Fibroblast of peridontal ligament (primary cell): ENCODE results near the gene ZNF689.
"Not testable (repeated sequence)": the region's sequence is repeated elsewhere in the genome, so short reads cannot be mapped to it uniquely, and the experiment has no call there.

ENCODE experiments used
- DNase-seq: peaks from one replicate; pipeline ENCODE4 v3.0.0-alpha.2; 2010; ENCODE audit errors: extremely low read depth

ZNF689 gene

DNA sequence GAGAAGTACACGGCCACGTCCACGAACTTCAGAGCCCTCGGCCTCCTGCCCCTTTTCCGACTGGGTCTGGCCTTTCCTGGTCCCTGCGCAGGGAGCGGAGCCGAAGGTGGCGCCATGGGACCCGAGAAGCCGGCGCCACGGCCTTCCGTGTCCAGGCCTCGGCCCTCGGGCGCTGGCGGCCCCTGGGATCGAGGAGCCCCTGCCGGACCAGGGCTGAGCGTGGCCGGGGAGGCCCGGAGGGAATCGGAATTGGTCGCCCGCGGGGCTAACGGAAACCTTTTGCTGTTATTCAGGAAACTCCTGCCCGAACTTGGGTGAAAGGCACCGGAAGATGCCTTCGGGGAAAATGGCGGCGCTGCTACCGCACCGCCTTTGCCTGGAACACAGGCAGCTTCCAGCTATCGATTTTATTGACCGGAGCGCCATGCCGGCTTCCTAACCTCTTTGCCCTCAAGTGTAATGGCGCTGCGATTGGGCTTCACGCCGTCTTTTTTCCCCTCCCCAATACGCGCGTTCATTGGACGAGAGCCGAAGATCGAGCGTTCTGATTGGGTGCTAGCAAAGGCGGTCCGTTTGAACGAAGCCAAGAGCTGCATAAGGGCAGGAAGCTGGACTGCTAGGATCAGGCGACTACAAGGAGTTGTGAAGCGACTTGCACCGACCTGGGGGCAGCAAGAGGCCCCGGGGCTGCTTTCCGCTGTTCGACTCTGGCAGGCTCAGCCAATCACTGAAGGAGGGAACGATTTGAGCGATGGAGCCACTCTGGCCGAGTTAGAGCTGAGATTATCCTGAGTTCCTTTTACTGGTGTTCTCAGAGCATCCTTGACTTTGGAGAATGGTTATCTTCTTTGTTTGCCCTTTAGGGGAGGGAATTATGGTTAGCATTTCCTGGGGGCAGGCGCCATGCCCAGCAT lies at the start of gene ZNF689:
Gene ZNF689 (minus strand): TSS at position 464 of the 914 bp plus-strand sequence. CDS start 348 bp downstream, at position 116.
- DNase-seq = peak; percentile 98

DNA sequence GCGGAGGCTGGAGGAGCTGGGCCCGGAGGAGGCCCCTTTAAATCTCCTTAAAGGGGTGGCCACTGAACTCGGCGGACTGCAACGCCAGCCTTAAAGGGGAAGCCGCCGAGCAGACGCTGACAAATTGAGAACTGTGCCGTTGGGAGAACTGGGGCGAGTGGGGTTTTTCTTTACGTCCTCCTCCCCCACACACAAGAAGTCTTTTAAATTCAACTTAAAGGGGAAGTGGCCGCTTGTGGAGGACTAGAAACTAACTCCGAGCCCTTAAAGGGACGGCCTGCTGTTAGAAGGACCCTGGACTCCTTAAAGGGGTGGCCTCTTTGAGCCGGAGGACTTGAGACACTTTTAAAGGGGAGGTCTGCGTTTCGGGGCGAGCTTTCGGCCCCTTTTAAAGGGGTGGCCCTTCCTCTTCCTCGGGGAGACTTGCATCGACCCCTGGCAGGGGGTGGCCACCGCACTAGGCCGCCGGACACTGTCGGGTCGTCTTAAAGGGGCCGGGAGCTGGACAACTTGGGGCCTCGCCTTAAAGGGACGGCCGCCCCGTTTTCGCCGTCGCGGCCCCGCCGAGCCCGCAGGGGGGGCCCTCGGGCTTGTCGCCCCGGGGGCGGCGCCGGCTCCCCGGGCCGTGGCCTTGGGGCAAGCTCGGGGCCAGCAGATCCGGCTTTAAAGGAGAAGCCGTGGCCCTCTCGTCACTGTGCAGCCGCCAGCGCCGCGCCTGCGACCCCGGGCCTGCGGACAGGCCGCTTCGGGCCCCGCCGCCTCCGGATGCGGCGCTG lies 48.7 kb upstream of the ZNF689 start:
- peak; percentile 97 for DNase-seq

DNA sequence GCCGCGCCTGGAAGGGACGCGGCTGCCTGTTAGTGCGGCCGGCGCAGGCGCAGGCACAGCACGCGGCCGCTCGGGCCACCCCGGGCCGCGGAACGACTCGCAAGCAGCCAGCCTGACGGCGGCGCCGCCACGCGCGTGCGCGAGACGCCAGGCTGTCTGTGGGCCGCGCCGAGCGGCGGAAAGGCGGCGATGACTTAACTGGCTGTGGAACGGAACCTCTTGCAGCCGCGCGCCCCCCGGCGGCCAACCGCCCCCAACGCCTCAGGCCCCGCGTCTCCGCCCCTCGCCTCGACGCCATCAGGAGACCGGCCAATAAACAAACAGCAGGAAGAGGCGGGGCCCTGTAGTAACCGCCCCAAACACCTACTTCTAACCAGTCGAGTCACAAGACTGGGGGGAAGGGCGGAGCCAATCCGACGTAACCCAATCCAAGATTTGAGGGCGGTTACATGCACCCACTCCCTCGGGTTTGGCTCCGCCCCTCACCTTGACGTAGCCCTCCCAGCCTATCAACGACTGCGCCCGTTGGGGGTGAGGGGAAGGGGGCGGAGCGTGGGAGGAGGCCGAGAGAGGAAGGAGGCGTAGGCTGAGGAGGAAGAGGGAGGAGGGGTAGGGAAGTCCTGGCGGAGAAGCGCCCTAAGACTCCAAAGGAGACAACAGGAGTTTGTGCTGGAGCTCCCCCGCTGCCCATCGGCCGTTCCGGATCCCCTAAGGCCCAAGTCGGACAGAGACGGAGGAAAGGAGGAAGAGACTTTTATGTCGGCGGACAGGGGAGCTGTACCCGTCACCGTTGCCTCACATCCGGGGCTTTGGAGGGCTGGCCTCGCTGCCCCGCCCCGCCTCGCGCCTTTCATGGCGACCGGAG lies 47.9 kb upstream of the ZNF689 start, which contains the start of gene FBRS:
Gene FBRS (plus strand): TSS at position 566 of the 865 bp plus-strand sequence. CDS start 1,088 bp downstream, outside the sequence.
- peak; percentile 100 for DNase-seq

DNA sequence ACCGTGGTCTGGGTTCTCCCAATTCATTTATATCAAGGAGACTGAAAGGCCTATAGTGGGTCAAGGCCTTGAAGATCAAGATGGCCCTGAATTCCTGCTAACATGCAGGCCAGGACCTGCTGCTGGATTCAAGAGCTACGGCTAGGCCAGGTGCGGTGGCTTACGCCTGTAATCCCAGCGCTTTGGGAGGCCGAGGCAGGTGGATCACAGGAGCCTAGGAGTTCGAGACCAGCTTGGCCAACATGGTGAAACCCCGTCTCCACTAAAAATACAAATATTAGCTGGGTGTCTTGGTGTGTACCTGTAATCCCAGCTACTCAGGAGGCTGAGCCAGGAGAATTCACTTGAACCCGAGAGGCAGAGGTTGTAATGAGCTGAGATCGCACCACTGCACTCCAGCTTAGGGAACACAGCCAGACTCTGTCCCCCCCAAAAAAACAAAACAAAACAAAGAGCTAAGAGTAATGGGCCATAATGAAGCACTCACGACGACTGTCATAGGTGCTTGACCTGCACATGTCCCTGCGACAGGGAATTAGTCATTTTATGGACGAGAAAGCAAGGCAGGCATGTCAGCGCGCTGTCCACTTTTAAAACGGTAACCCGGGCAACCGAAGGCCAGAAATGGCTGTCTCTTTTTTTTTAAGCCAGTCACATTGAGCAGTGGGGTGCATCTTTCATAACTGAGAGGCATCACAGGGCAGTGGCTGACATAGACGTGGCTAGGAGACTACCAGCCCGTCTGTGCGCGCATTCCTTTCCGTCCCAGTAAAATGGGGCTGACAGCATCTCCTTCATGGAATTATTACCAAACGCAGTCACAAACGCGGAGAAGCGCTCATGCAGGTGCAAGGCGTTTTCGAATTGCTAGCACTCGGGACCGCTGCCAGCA lies 47.0 kb upstream of the ZNF689 start:
- no peak for DNase-seq

DNA sequence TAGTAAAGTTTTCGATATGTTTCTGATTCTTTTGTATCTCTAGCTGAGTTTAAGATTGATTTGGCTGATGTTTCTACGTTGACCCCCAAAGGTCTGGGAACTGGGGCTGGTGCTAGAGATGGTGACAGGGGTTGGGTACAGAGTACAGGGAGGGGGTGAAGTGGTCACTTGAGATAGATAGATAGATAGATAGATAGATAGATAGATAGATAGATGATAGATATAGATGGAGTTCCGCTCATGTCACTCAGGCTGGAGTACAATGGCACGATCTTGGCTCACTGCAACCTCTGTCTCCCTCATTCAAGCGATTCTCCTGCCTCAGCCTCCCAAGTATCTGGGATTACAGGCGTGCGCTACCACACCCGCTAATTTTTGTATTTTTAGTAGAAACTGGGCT lies 46.2 kb upstream of the ZNF689 start:
- DNase-seq = no peak

DNA sequence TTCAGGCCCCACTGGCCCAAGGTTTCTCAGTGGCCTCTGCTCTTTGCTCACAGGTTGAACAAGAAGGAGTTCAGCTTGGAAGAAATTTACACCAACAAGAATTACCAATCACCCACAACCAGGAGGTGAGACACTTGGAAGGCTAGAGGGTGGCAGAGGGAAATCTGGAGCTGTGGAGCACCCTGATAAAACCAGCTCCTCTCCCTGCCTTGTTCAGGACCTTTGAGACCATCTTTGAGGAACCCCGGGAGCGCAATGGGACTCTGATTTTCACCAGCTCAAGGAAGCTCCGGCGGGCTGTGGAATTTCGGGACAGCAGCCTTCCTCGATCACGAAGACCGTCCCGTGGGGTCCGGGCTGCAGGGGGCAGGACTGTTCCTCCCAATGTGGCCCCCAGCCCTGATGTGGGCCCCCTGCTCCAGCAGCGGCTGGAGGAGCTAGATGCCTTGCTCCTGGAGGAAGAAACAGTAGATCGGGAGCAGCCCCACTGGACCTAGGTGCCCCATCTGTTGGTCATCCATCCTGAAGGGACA lies 45.7 kb upstream of the ZNF689 start:
- DNase-seq = no peak

DNA sequence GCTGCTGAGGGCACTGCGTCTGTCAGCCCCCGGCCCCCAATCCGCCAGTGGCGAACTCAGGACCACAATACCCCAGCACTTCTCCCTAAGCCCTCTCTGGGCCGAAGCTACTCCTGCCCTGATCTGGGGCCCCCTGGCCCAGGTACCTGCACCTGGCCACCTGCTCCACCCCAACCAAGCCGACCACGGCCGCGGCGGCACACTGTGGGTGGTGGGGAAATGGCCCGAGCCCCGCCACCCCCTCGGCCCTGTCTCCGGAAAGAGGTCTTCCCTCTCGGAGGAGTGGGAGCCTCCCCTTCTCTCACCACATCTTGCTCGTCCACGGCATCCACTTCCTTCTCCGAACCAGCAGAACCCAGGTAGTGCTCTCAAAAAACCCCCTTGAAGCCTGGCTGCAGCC lies 44.7 kb upstream of the ZNF689 start:
- DNase-seq = no peak

DNA sequence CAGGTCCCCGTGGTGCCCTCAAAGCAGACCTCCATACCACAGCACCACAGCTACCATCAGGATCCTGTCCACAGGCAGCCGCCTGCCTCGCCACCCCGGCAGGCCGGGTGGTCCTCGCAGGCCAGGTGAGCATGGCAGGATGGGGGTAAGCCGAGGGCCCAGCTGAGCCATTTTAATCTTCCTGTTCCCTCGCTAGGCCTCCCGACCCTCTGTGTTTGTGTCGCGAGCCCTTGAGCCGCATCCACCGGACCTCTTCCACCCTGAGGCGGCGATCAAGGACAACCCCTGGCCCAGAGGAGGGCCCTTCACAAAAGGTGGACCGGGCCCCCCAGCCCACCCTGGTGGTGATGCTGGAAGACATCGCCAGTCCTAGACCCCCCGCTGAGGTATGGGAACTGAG lies 42.5 kb upstream of the ZNF689 start:
- no peak for DNase-seq

DNA sequence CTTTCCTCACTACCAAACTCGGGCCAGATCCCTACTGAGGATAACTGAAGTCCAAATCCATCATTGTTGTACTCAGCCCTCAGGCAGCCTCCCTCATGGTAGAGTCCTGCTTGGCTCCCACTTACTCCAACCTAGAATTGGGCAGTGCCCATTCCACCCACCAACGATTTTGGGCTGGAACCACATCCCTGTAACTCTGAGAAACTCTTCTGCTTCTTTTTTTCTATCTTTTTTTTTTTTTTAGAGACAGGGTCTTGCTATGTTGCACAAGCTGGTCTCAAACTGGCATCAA lies 41.8 kb upstream of the ZNF689 start:
- DNase-seq = no peak

DNA sequence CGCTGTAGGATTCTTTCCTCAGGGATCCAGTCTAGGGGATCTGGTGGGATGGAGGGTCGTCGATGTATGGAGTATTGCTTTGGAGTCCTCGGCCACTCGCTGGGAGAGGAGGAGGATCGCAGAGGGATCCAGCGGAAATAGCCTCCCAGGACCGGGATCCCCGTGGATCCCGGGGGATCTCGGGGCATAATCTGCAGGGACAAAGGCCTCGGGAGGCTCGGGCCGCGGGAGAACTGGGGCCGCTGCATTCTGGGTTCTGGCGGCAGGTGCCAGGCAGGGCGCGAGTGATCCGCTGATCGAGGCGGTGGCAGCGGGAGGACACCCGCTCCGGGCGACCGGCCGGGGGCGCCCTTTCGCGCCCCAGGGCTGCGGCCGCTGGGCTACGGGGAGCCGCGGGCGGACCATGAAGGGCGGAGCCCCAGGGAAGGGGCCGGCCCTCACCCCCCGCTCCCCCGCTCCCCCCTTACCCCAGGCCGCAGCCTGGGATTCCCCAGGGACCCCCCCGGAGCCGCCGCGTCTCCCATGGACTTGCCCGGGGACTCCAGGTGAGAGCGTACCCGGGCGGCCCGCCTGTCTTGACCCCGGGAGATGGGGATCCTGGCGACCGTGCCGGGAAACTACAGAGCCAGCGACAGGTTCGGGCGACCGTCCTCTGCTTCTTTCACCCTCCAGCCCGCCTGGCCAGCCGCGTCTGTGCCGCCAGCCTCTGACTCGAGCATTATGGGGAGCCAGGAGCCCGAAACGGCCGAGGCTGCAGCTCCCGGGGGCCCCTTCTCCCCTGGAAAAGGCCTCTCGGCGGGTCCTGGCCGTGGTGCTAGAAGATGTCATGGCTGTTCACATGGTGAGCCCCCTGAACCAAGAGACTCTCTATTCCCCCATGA lies 41.2 kb upstream of the ZNF689 start:
- peak; percentile 59 for DNase-seq

DNA sequence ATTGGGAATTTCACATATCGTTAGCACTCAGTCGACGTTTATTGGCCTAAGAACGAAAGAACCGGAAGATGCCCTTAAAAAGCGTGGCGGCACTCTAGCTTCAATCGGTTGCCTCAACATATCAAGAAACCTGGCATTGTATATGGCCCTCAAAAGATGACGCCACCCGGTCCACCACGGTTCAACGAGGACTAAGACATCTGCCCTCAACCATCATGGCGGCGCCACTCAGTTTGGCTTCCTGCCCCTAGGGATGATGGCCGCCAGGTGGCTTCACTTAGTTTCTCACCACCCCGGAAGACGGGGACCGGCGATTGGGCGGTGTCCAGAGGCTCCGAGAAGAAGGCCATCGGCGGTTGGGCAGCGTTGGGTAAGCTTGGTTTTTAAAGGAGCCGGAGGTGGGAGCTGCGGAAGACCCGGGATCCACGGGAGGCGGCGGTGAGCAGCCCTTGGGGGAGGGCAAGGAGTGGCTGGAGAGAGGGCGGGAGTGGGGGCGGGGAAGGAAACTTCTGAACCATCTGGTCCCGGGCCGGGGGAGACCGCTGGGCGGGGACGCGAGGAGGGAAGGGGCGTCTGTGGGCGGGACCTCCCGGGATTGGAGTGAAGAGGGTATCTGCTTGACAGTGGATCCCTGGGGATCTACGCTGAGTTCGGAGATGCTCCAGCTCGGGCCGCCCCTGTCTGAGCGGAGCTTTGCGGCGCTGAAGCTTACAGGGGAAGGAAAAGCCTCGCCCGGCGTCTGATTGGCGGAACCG lies 40.4 kb upstream of the ZNF689 start, which contains the start of gene PRR14:
Gene PRR14 (plus strand): TSS at position 592 of the 755 bp plus-strand sequence. CDS start 686 bp downstream, outside the sequence.
- DNase-seq = peak; percentile 100

DNA sequence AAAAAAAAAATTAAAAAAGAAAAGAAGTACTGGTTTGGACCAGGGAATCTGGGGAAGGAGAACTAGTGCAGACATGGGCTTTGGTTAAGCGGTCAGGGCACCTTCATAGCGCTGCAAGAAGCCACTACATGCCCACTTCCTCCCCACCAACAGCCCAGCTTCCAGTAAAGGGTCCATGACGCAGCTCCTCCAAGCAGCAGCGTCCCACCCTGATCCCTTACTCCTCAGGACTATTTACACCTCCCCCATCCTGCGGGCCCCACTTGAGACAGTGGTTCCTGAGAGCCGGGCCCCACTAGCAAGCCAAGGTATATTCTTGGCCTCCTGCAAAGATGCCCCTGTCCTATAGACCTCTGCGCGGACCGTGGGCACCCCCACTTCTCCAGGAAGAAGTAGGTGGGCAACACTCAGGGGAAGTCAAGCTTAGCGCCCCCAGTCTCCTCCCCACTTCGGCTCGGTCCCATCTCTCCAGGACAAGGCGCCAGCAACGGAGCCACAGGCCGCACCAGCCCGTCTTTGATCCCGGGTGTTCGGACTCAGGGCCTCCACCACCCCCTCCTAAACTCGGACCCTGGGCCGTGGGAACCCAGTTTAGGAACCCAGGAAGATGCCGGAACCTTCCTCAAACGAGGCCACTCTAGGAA lies 39.7 kb upstream of the ZNF689 start:
- DNase-seq = no peak

DNA sequence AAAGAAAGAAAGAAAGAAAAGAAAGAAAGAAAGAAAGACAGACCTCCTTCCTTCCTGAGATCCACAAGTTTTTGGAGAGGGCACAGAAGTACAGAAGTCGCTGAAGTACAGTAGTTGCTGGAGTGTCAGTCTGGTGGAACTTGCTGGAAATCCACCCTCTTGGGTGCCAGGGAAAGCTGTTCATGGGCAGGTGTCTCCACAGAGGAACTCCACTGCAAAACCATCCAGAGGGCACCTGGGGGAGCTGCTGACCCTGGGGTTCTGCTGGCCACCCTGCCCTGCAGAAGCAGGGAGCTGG lies 37.0 kb upstream of the ZNF689 start:
- no peak for DNase-seq

DNA sequence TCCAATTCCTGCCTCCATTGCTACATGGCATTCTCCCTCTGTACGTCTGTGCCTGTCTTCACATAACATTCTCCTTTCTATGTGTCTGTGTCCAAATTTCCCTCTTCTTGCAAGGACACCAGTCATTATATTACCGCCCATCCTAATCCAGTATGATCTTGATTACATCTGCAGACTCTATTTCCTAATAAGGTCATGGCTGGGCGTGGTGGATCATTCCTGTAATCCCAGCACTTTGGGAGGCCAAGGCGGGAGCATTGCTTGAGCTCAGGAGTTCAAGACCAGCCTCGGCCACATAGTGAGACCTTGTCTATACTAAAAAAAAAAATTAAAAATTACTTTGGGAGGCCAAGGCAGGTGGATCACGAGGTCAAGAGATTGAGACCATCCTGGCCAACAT lies 35.5 kb upstream of the ZNF689 start:
- DNase-seq = no peak

DNA sequence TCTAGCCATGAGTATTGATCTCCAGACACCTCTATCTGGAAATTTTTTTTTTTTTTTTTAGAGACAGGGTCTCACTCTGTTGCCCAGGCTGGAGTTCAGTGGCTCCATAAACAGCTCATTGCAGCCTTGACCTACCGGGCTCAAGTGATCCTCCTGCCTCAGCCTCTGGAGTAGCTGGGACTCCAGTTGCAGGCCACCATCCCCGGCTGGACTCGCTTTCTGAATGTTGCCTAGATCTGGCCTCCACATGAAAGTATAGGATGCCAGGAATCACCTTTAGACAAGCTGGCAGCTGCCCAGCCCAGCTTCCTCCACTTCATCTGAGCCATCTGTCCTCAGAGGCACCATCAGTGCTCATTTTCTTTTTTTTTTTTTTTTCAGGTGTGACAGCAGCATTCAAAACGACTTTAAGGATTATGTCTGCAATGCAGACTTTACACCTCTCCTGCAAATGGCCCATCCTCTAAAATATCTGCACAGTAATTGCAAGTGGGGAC lies 34.2 kb upstream of the ZNF689 start:
- DNase-seq = no peak

DNA sequence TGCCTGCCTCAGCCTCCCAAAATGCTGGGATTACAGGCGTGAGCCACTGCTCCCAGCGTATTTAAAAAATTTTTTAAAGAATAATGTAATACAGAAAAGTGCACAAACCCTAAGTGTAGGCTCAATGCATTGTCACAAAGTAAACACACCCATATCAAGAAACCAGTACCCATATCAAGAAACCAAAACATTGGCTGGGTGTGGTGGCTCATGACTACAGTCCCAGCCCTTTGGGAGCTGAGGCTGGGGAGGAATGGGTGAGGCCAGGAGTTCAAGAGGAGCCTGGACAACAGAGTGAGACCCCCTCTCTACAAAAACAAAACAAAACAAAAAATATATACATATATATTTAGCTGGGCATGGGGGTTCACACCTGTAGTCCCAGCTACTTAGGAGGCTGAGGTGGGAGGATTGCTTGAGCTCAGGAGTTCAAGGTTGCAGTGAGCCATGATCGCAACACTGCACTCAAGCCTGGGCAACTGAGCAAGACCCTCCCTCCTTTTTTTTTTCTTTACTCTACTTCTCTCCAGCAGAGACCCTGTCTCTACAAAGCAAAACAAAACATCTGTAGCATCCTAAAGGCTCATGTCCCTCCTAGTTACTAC lies 31.3 kb upstream of the ZNF689 start:
- DNase-seq = no peak

DNA sequence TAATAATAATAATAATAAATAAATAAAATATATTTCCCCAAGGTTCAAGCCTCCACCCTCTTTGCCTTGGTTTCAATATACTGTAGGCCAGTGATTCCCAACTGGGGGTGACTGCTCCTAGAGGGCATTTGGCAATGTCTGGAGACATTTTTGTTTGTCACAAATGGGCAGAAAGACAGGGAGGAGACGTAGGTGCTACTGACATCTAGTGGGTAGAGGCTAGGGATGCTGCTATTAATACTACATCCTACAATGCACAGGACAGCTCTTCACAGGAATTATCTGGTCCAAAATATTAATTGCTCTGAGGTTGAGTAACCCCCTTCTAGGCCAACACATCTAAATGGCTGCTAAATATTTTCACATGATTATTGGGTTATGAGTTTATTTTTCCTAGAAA lies 27.8 kb upstream of the ZNF689 start:
- peak; percentile 63 for DNase-seq

DNA sequence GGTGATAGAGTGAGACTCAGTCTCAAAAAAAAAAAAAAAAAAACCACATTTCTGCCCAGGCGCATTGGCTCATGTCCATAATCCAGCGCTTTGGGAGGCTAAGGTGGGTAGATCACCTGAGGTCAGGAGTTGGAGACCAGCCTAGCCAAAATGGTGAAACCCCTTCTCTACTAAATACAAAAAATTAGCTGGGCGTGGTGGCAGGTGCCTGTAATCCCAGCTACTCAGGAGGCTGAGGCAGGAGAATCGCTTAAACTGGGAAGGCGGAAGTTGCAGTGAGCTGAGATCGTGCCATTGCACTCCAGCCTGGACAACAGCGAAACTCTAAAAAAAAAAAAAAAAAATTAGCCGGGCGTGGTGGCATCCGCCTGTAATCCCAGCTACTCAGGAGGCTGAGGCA lies 26.9 kb upstream of the ZNF689 start:
- not testable (repeated sequence) for DNase-seq
